Liver (tissue), 3 donors: ENCODE data around the gene PNPLA6.

Source experiments
- ATF3 ChIP-seq: IDR thresholded peaks from 2 replicates; pipeline ENCODE4 v1.6.1; 2016; ENCODE audit warnings: antibody characterized with exemption
- CTCF ChIP-seq: fragments of 150-350 bp; IDR thresholded peaks from 2 replicates; pipeline ENCODE4 v1.5.1; 2017; ENCODE audit warnings: improper control_type of control experiment, low read depth, low read length; ENCODE audit not compliant: missing input control
- FOXA1 ChIP-seq: IDR thresholded peaks from 2 replicates; pipeline ENCODE4 v1.6.1; 2016; ENCODE audit warnings: antibody characterized with exemption
- donor health status: healthy.
- donor health status: healthy.

GRCh38 chr19:7515110-7515644 lies 20.3 kb upstream of the PNPLA6 start:
- TF ChIP-seq CTCF = no peak
- TF ChIP-seq FOXA1 = no peak
- TF ChIP-seq ATF3 = no peak
